ENCODE measurements around the gene EMP2. TPM values are rescaled to one million over a fixed set of nuclear protein-coding genes. Genes with fewer than 3 reads are reported as not detected.

EMP2 gene
- total and polyA plus RNA-seq, 2 of the 4 experiments (the other 2 are of a cell fraction): 13.8 to 18.3 TPM

- intact Hi-C loops (cut with micrococcal nuclease): no loop called here
- Histone ChIP-seq H3K4me2 (ENCODE audit: low read depth, low read length) (no peak overlapping the region), H3K4me1 (ENCODE audit: control insufficient read depth, insufficient read depth, low read length) (no peaks in the 10 kb centered on the region), H3K9me1 (ENCODE audit: insufficient read depth, low read length) (no peaks in the 10 kb centered on the region), H3K27me3 (ENCODE audit: control insufficient read depth, insufficient read depth, low read length) (no peaks in the 10 kb centered on the region), H3K14ac (replicated peaks; ENCODE audit: low read depth, low read length) (no peak overlapping the region), H4K8ac (ENCODE audit: low read depth in 2 of 2, low read length in 2 of 2) (no peak overlapping the region), H2BK20ac (ENCODE audit: low read depth, low read length) (no peak overlapping the region), H4K20me1 (ENCODE audit: insufficient read depth, low read length) (no peaks in the 10 kb centered on the region), H2BK120ac (ENCODE audit: low read depth, low read length) (no peak overlapping the region), H3K9me3 (ENCODE audit: control insufficient read depth, insufficient read depth, low read length) (no peaks in the 10 kb centered on the region), H3K27ac (ENCODE audit: insufficient read depth, low read length) (no peak overlapping the region), H2AFZ (replicated peaks; ENCODE audit: low read length, poor library complexity) (no peak overlapping the region), H2BK15ac (ENCODE audit: low read depth, low read length) (no peak overlapping the region), H2BK5ac (ENCODE audit: low read depth, low read length, poor library complexity, severe bottlenecking) (no peak overlapping the region), H4K91ac (ENCODE audit: insufficient read depth, low read depth, low read length) (no peak overlapping the region), H3K36me3 (ENCODE audit: control insufficient read depth, insufficient read depth, low read length) (no peaks in the 10 kb centered on the region), H3K4ac (ENCODE audit: low read depth, low read length) (no peak overlapping the region), H2AK5ac (ENCODE audit: low read depth, low read length) (no peak overlapping the region), H3K56ac (ENCODE audit: extremely low read depth, insufficient read depth, low read length) (no peak overlapping the region), H2AK9ac (replicated peaks; ENCODE audit: low read depth, low read length, poor library complexity) (no peak overlapping the region), H3K9ac (ENCODE audit: low read depth, low read length) (no peak overlapping the region), H3K23ac (ENCODE audit: low read depth, low read length) (no peak overlapping the region), H3K18ac (ENCODE audit: low read depth, low read length) (no peak overlapping the region), H4K5ac (ENCODE audit: low read depth, low read length) (no peak overlapping the region), H3K4me3 (ENCODE audit: insufficient read depth, low read depth, low read length) (no peak overlapping the region), H3K79me1 (ENCODE audit: low read depth in 1 of 2, low read length in 2 of 2) (no peaks in the 10 kb centered on the region)
- dilution Hi-C loops (cut with HindIII; ENCODE audit: low sequenced_read_pairs, unreplicated experiment): no loop called here
- CTCF ChIA-PET: no interaction called here
- ATAC-seq (ENCODE audit: low read depth) (no peak), DNase-seq (no peak)
- no TSS peak for BruUV-seq (replicated peaks)
- POLR2A ChIA-PET (ENCODE audit: unreplicated experiment): no interaction called here
- TF ChIP-seq RCOR1 (IDR thresholded peaks at IDR 0.05; ENCODE audit: insufficient replicate concordance, low read length): no peak
- WGBS, 2 experiments (ENCODE audit: extremely low coverage in 2 of 2, insufficient read length in 1 of 2): no CpG with 5 or more reads among the region's 6 CpGs
- in situ Hi-C loops (cut with MboI; ENCODE audit: low sequenced_read_pairs): no loop called here
These were observed 85.4 kb downstream of the EMP2 start for GRCh38 chr16:10495031-10495345.
